AG09309 (cell line): Measurements from ENCODE around the gene SNX9.

Experiments
- DNase-seq: peaks from one replicate; pipeline ENCODE4 v3.0.0-alpha.2; 2010; ENCODE audit warnings: low read depth
- H3K4me3 ChIP-seq: 2 replicates; pipeline ENCODE4 v1.5.1; 2011; ENCODE audit warnings: mild to moderate bottlenecking, low read depth, low read length, moderate library complexity; ENCODE audit not compliant: control insufficient read depth
- CTCF ChIP-seq: IDR thresholded peaks from 2 replicates; pipeline ENCODE4 v1.5.1; 2011; ENCODE audit warnings: mild to moderate bottlenecking, low read depth, low read length, inconsistent platforms; ENCODE audit not compliant: insufficient read depth, control insufficient read depth; ENCODE audit errors: missing control alignments

SNX9 gene

GRCh38 chr6:157831424-157832249 lies 8.6 kb downstream of the SNX9 start:
- TF ChIP-seq CTCF, result no peak
- no peak for DNase-seq
- H3K4me3 ChIP-seq, result no peak overlapping the region

GRCh38 chr6:157832250-157832967 lies 9.4 kb downstream of the SNX9 start:
- peak; percentile 11 for DNase-seq
- TF ChIP-seq CTCF, result no peak
- H3K4me3 ChIP-seq, result no peak overlapping the region

GRCh38 chr6:157834549-157834948 lies 11.5 kb downstream of the SNX9 start:
- no peak for TF ChIP-seq CTCF
- no peak for DNase-seq
- H3K4me3 ChIP-seq, result no peak overlapping the region

GRCh38 chr6:157838718-157839430 lies 15.8 kb downstream of the SNX9 start:
- no peak for DNase-seq
- TF ChIP-seq CTCF, result no peak
- no peak overlapping the region for H3K4me3 ChIP-seq

GRCh38 chr6:157839606-157840005 lies 16.6 kb downstream of the SNX9 start:
- DNase-seq, result no peak
- H3K4me3 ChIP-seq, result no peak overlapping the region
- TF ChIP-seq CTCF, result no peak

- no peak for DNase-seq
- H3K4me3 ChIP-seq, result no peak overlapping the region
- no peak for TF ChIP-seq CTCF
These were observed 17.2 kb downstream of the SNX9 start for GRCh38 chr6:157840261-157840660.
